Measurements from ENCODE around the gene BUD31.

DNA sequence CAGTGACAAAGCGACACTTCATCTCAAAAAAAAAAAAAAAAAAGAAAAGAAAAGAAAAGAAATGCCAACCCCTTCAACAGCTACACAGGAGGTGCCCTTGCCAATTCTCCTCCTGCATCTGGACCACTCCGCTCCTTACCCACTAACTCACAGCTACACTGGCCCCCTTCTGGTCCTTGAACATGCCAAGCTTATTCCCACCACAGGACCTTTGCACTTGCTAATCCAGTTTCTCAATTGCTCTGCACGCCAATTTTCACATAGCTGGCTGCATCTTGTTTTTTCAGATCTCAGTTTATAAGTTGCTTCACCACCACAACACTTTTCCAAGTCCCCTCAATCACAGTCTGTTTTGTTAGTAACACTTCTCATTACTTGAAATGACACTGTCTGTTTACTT is 5.9 kb upstream of the BUD31 start:
- no peak for TF ChIP-seq ZNF513 (CRISPR knock-in tag; conservative IDR thresholded peaks at IDR 0.05)
- TF ChIP-seq U2AF2 (IDR thresholded peaks at IDR 0.05; ENCODE audit: low read depth, low read length) = no peak
- no peak for TF ChIP-seq CTCF (CRISPR knock-in tag; IDR thresholded peaks at IDR 0.05)
- TF ChIP-seq FOXA3 (CRISPR knock-in tag; IDR thresholded peaks at IDR 0.05) = no peak
- no peak for TF ChIP-seq ZHX1 (CRISPR knock-in tag; IDR thresholded peaks at IDR 0.05; ENCODE audit: low read depth)
- no peak for TF ChIP-seq ARID2 (CRISPR knock-in tag; IDR thresholded peaks at IDR 0.05; ENCODE audit: borderline replicate concordance)
- no peak for TF ChIP-seq ZNF17 (CRISPR knock-in tag; IDR thresholded peaks at IDR 0.05)
- TF ChIP-seq ZNF24 (IDR thresholded peaks at IDR 0.05) = no peak
- no peak for TF ChIP-seq ZNF639 (CRISPR knock-in tag; conservative IDR thresholded peaks at IDR 0.05)

Measured in HepG2 (cell line).